HL-60 (cell line): ENCODE measurements around the gene GFPT1.

Source experiments
- POLR2AphosphoS5 ChIP-seq: IDR thresholded peaks from 2 replicates; pipeline ENCODE4 v1.6.1; 2012; ENCODE audit warnings: low read depth
- REST ChIP-seq: IDR thresholded peaks from 2 replicates; pipeline ENCODE4 v1.6.1; 2012; ENCODE audit warnings: low read depth; ENCODE audit not compliant: insufficient replicate concordance
- SPI1 ChIP-seq: IDR thresholded peaks from 2 replicates; pipeline ENCODE4 v1.6.1; 2012; ENCODE audit warnings: low read depth, mild to moderate bottlenecking, borderline replicate concordance
- TF ChIP-seq, protein P1 (sequence below): IDR thresholded peaks from one replicate; pipeline ENCODE4 v1.5.1; 2011; ENCODE audit warnings: low read length, control low read depth, inconsistent platforms; ENCODE audit not compliant: insufficient read depth

DNA sequence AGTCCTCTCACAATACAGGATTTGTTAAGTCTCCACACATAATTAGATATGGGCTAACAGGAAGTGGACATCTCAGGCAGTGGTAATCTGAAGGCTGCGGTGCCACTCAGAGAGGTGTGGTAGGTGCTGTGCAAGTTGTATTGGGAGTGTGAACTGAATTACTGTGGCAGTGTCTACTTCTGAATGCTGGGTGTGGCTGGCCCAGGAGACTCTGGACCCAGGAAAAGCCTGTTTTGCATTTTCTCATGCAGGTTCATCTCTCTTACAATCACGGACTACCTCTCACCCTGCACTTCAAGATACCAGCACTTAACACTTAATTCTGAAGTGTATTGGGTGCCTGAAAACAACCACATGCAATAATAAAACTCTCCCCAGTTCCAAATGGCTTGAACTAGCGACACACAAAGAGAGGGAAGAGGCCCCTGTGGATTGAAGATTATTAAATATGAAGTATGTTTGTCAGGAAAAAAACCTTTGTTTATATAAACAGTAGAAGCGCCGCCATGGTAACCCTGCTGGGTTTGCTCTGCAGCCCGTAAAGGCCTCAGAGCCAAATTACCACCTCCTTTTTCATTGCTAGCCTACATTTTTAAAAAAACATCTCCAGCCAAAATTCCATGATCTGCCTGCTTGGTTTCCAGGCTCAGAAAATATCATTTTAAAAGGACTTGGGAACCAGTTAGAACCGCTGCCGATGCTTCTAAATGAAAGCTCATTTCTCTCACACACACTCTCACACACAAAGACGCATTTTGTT lies 77.5 kb downstream of the GFPT1 start:
- no peak for TF ChIP-seq POLR2AphosphoS5
- TF ChIP-seq, protein P1, sequence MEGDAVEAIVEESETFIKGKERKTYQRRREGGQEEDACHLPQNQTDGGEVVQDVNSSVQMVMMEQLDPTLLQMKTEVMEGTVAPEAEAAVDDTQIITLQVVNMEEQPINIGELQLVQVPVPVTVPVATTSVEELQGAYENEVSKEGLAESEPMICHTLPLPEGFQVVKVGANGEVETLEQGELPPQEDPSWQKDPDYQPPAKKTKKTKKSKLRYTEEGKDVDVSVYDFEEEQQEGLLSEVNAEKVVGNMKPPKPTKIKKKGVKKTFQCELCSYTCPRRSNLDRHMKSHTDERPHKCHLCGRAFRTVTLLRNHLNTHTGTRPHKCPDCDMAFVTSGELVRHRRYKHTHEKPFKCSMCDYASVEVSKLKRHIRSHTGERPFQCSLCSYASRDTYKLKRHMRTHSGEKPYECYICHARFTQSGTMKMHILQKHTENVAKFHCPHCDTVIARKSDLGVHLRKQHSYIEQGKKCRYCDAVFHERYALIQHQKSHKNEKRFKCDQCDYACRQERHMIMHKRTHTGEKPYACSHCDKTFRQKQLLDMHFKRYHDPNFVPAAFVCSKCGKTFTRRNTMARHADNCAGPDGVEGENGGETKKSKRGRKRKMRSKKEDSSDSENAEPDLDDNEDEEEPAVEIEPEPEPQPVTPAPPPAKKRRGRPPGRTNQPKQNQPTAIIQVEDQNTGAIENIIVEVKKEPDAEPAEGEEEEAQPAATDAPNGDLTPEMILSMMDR: no peak
- no peak for TF ChIP-seq SPI1
- TF ChIP-seq REST: no peak
